ENCODE results near the gene CEP112.
"Not testable (repeated sequence)": the region's sequence is repeated elsewhere in the genome, so short reads cannot be mapped to it uniquely, and the experiment has no call there.

CEP112 gene

GRCh38 chr17:66210208-66210574, 18.3 kb upstream of the CEP112 start:
- DNase-seq = no peak

GRCh38 chr17:66207936-66208335, 16.0 kb upstream of the CEP112 start:
- no peak for DNase-seq

GRCh38 chr17:66203274-66204015, 11.5 kb upstream of the CEP112 start:
- DNase-seq = no peak

GRCh38 chr17:66200685-66201092, 8.8 kb upstream of the CEP112 start:
- peak; percentile 48 for DNase-seq

- DNase-seq = no peak
These were observed 6.3 kb upstream of the CEP112 start for GRCh38 chr17:66198242-66198641.

- no peak for DNase-seq
These were observed 400 bp upstream of the CEP112 start for GRCh38 chr17:66192378-66192687.

GRCh38 chr17:66190738-66191592, 968 bp downstream of the CEP112 start:
- DNase-seq = no peak

- no peak for DNase-seq
These were observed 4.2 kb downstream of the CEP112 start for GRCh38 chr17:66187718-66188117.

GRCh38 chr17:66185862-66186261, 6.1 kb downstream of the CEP112 start:
- no peak for DNase-seq

GRCh38 chr17:66184392-66184791, 7.5 kb downstream of the CEP112 start:
- no peak for DNase-seq

GRCh38 chr17:66183529-66183928, 8.4 kb downstream of the CEP112 start:
- DNase-seq = no peak

GRCh38 chr17:66178642-66179041, 13.3 kb downstream of the CEP112 start:
- DNase-seq = no peak

GRCh38 chr17:66177048-66177447, 14.9 kb downstream of the CEP112 start:
- DNase-seq = no peak

- DNase-seq = no peak
These were observed 16.0 kb downstream of the CEP112 start for GRCh38 chr17:66175892-66176291.

- no peak for DNase-seq
These were observed 19.2 kb downstream of the CEP112 start for GRCh38 chr17:66172691-66173223.

GRCh38 chr17:66172144-66172543, 19.8 kb downstream of the CEP112 start:
- DNase-seq = no peak

- DNase-seq = no peak
These were observed 20.2 kb downstream of the CEP112 start for GRCh38 chr17:66171692-66172091.

- DNase-seq = no peak
These were observed 20.8 kb downstream of the CEP112 start for GRCh38 chr17:66171172-66171571.

- DNase-seq = no peak
These were observed 22.1 kb downstream of the CEP112 start for GRCh38 chr17:66169839-66170238.

- DNase-seq = no peak
These were observed 24.6 kb downstream of the CEP112 start for GRCh38 chr17:66167189-66167815.

GRCh38 chr17:66165537-66166123, 26.3 kb downstream of the CEP112 start:
- peak; percentile 58 for DNase-seq

GRCh38 chr17:66155055-66155454, 36.9 kb downstream of the CEP112 start:
- DNase-seq = not testable (repeated sequence)

- DNase-seq = no peak
These were observed 39.2 kb downstream of the CEP112 start for GRCh38 chr17:66152756-66153155.

All from NCI-H2171 treated with DMSO at 0.1 percent for 48 hours (cell line).